ENCODE results near the gene TNNT2. TPM values are rescaled to one million over a fixed set of nuclear protein-coding genes. Genes with fewer than 3 reads are reported as not detected.

Gene TNNT2
- total and polyA plus RNA-seq, 2 of the 13 experiments (the other 11 are each of a cell fraction or from before 2014, with no cell fraction given) = 0.20 to 0.63 TPM

DNA sequence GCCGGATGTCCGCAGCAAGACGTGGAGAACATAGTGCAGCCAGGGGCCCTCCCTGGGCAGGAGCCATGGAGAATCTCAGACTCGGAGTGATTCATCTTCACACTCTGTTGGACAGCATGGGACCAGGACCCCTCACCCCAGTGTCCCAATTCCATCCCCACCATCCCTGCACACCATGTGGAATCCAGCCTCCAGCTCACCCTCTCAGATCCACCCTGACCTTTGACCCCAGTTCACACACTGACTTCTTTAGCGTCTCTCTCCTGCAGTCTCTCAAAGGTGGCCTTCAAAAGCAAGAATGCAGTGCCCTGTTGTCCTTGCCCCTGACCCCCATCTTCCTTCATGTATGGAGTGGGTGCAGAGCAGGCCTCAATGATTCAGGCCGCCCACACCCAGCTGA is 46.2 kb upstream of the TNNT2 start:
- no peak for TF ChIP-seq ZMYM2 (CRISPR knock-in tag; IDR thresholded peaks at IDR 0.05)
- no peak for TF ChIP-seq NR3C1 (CRISPR knock-in tag; IDR thresholded peaks at IDR 0.05)
- TF ChIP-seq, protein P1, sequence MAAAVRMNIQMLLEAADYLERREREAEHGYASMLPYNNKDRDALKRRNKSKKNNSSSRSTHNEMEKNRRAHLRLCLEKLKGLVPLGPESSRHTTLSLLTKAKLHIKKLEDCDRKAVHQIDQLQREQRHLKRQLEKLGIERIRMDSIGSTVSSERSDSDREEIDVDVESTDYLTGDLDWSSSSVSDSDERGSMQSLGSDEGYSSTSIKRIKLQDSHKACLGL (CRISPR knock-in tag; IDR thresholded peaks at IDR 0.05) = no peak
- TF ChIP-seq NCOA1 (CRISPR knock-in tag; IDR thresholded peaks at IDR 0.05) = no peak
- TF ChIP-seq PHF20 (CRISPR knock-in tag; IDR thresholded peaks at IDR 0.05) = no peak
- TF ChIP-seq ZNF841 (CRISPR knock-in tag; IDR thresholded peaks at IDR 0.05; ENCODE audit: borderline replicate concordance) = no peak
- no peak for TF ChIP-seq KAT2B (IDR thresholded peaks at IDR 0.05; ENCODE audit: borderline replicate concordance, low read depth, low read length)
- TF ChIP-seq HHEX (CRISPR knock-in tag; IDR thresholded peaks at IDR 0.05) = no peak
- no peak for TF ChIP-seq KLF6 (CRISPR knock-in tag; IDR thresholded peaks at IDR 0.05)
- TF ChIP-seq ZNF652 (CRISPR knock-in tag; IDR thresholded peaks at IDR 0.05; ENCODE audit: borderline replicate concordance, low read depth) = no peak
- no peak for TF ChIP-seq PAWR (CRISPR knock-in tag; IDR thresholded peaks at IDR 0.05; ENCODE audit: borderline replicate concordance)
- intact Hi-C loops (cut with micrococcal nuclease; ENCODE audit: unreplicated experiment) (no loop called here), in situ Hi-C loops (cut with HindIII; ENCODE audit: extremely low pct_ligation_motif_present, low pct_unique_long_range_greater_than_20kb) (no loop called here)
- peaks cover 9 to 43% of the 10 kb centered on the region in 2 experiments for H3K27me3 ChIP-seq (ENCODE audit: control insufficient read depth in 1 of 2, insufficient read depth in 2 of 2, low read length in 2 of 2)
- FAIRE-seq = no peak
- no peaks in the 10 kb centered on the region for H3K9me3 ChIP-seq (ENCODE audit: low read length)
- H3K9ac ChIP-seq (ENCODE audit: insufficient read depth, low read depth, low read length) = no peak overlapping the region
- H3K4me3 ChIP-seq (replicated peaks in 1 of 3; ENCODE audit: insufficient read depth in 1 of 3, low read depth in 2 of 3, low read length in 3 of 3) = no peak overlapping the region
- ChIA-PET CTCF (ENCODE audit: low intra/inter-chr PET ratio, low total read pairs) (no interaction called here), POLR2A (no interaction called here)
- 52% methylated on average over 6 of the region's 6 CpGs for WGBS (ENCODE audit: low lambda C conversion rate)
- H2AFZ ChIP-seq (ENCODE audit: low read length) = no peak overlapping the region
- H4K20me1 ChIP-seq (ENCODE audit: insufficient read depth, low read length) = no peaks in the 10 kb centered on the region
- no peak overlapping the region for H3K27ac ChIP-seq (ENCODE audit: extremely low read length, insufficient read depth, low read length)
- H3K4me1 ChIP-seq (ENCODE audit: insufficient read depth, low read length) = 0 out of 2 replicates have a peak, but pooled peaks cover 4% of the 10 kb centered on the region
- no peak for ATAC-seq
- no peak overlapping the region for H3K4me2 ChIP-seq (ENCODE audit: low read depth, low read length)
- DNase-seq (ENCODE audit: low spot score) = no peak
- no peaks in the 10 kb centered on the region for H3K79me2 ChIP-seq (ENCODE audit: insufficient read depth, low read length)
- BruUV-seq (replicated peaks) = no TSS peak
- no peaks in the 10 kb centered on the region for H3K36me3 ChIP-seq (replicated peaks in 1 of 2; ENCODE audit: control insufficient read depth in 1 of 2, insufficient read depth in 2 of 2, low read length in 2 of 2)
